Left renal pelvis (tissue), 4 donors: ENCODE results near the gene SIK3. TPM values are rescaled to one million over a fixed set of nuclear protein-coding genes. Genes with fewer than 3 reads are reported as not detected.

Experiments used
- DNase-seq, 4 donors: peaks; one replicate each; pipeline ENCODE4 v3.0.0-alpha.2; 2013; ENCODE audit warnings: low read depth in 4 of 4, low spot score in 3 of 4
- polyA plus RNA-seq, 4 donors: library from polyadenylated mRNA; unstranded; fragments of 120-200 nt; gene quantifications; one replicate each; pipeline ENCODE4 v1.2.1, GENCODE V29; 2013; ENCODE audit not compliant: insufficient read length in 4 of 4

SIK3 gene
- polyA plus RNA-seq, 4 donors, result 23.0 to 44.9 (median 33.6) TPM

GRCh38 chr11:116976941-116977570 lies 121.2 kb downstream of the SIK3 start:
- DNase-seq, result no peak

GRCh38 chr11:116975661-116976060 lies 122.6 kb downstream of the SIK3 start:
- no peak for DNase-seq

- DNase-seq, result no peak
Measured at GRCh38 chr11:116973270-116973669, 125.0 kb downstream of the SIK3 start.

GRCh38 chr11:116972691-116973090 lies 125.5 kb downstream of the SIK3 start:
- DNase-seq, result no peak

- DNase-seq, result no peak
Measured at GRCh38 chr11:116970485-116971292, 127.5 kb downstream of the SIK3 start.

GRCh38 chr11:116969694-116970093 lies 128.5 kb downstream of the SIK3 start:
- no peak for DNase-seq

GRCh38 chr11:116964269-116964668 lies 134.0 kb downstream of the SIK3 start:
- DNase-seq, result no peak

GRCh38 chr11:116963813-116964212 lies 134.4 kb downstream of the SIK3 start:
- DNase-seq, result no peak

- DNase-seq, result no peak
Measured at GRCh38 chr11:116962108-116962507, 136.1 kb downstream of the SIK3 start.

GRCh38 chr11:116960930-116961329 lies 137.3 kb downstream of the SIK3 start:
- DNase-seq, result no peak

- DNase-seq, result no peak
Measured at GRCh38 chr11:116958246-116958645, 140.0 kb downstream of the SIK3 start.

GRCh38 chr11:116955949-116956348 lies 142.3 kb downstream of the SIK3 start:
- no peak for DNase-seq

- no peak for DNase-seq
Measured at GRCh38 chr11:116955548-116955947, 142.7 kb downstream of the SIK3 start.

- DNase-seq, result no peak
Measured at GRCh38 chr11:116953530-116954285, 144.5 kb downstream of the SIK3 start.

- no peak for DNase-seq
Measured at GRCh38 chr11:116951762-116952161, 146.5 kb downstream of the SIK3 start.

GRCh38 chr11:116950210-116950609 lies 148.0 kb downstream of the SIK3 start:
- no peak for DNase-seq

GRCh38 chr11:116948391-116948790 lies 149.8 kb downstream of the SIK3 start:
- DNase-seq, result no peak

GRCh38 chr11:116946414-116946813 lies 151.8 kb downstream of the SIK3 start:
- no peak for DNase-seq

GRCh38 chr11:116939499-116939898 lies 158.7 kb downstream of the SIK3 start:
- no peak for DNase-seq

GRCh38 chr11:116938471-116939070 lies 159.7 kb downstream of the SIK3 start:
- DNase-seq, result no peak
